CD14-positive monocyte (primary cell): Measurements from ENCODE around the gene MSI2. TPM values are rescaled to one million over a fixed set of nuclear protein-coding genes. Genes with fewer than 3 reads are reported as not detected.

ENCODE experiments used
- DNase-seq, 3 donors: peaks; one replicate each; pipeline ENCODE4 v3.0.0-alpha.2; 2011 to 2022
- H2AFZ ChIP-seq: 2 replicates; pipeline ENCODE4 v1.6.0; 2012; ENCODE audit warnings: mild to moderate bottlenecking, low read depth, low read length, inconsistent platforms; ENCODE audit not compliant: insufficient read depth, poor library complexity, severe bottlenecking
- H3K27ac ChIP-seq, 2 donors: 1 replicate in 1 of 2; 2 replicates in 1 of 2; pipeline ENCODE4 v1.5.1; 2012 to 2013; ENCODE audit warnings: low read length in 2 of 2, control low read depth in 1 of 2, inconsistent platforms in 1 of 2, low read depth in 1 of 2, mild to moderate bottlenecking in 1 of 2
- H3K27me3 ChIP-seq, 2 donors: one replicate each; pipeline versions ENCODE4 v1.6.0 to v1.6.1; 2011 to 2013; ENCODE audit warnings: low read length in 2 of 2; ENCODE audit not compliant: control insufficient read depth in 2 of 2, insufficient read depth in 2 of 2
- H3K36me3 ChIP-seq, 2 donors: replicated peaks in 1 of 2; 1 replicate in 1 of 2; 2 replicates in 1 of 2; pipeline versions ENCODE4 v1.5.1 to v1.6.1; 2012 to 2013; ENCODE audit warnings: low read length in 2 of 2, control low read depth in 1 of 2, inconsistent platforms in 1 of 2, mild to moderate bottlenecking in 1 of 2; ENCODE audit not compliant: insufficient read depth in 2 of 2, control insufficient read depth in 1 of 2
- H3K4me1 ChIP-seq, 2 donors: 1 replicate in 1 of 2; 2 replicates in 1 of 2; pipeline versions ENCODE4 v1.5.1 to v1.6.1; 2012 to 2013; ENCODE audit warnings: low read length in 2 of 2, control low read depth in 1 of 2, inconsistent platforms in 1 of 2, mild to moderate bottlenecking in 1 of 2, moderate library complexity in 1 of 2; ENCODE audit not compliant: insufficient read depth in 2 of 2, control insufficient read depth in 1 of 2
- H3K4me2 ChIP-seq: replicated peaks from 2 replicates; pipeline ENCODE3; 2012; ENCODE audit warnings: low read length, moderate library complexity, mild to moderate bottlenecking; ENCODE audit not compliant: poor library complexity, severe bottlenecking; ENCODE audit errors: extremely low read depth
- H3K4me3 ChIP-seq, 3 experiments: fragments of 200-600 bp in 1 of 3; sonication (generic) in 1 of 3; replicated peaks in 1 of 3; 1 replicate in 2 of 3; 2 replicates in 1 of 3; pipeline ENCODE4 v1.5.1; 2011 to 2013; ENCODE audit warnings: low read length in 3 of 3, mild to moderate bottlenecking in 3 of 3, control low read depth in 2 of 3, low read depth in 2 of 3, inconsistent platforms in 1 of 3, moderate library complexity in 1 of 3
- H3K79me2 ChIP-seq: 2 replicates; pipeline ENCODE4 v1.6.0; 2012; ENCODE audit warnings: mild to moderate bottlenecking, control low read depth, inconsistent platforms, low read length, moderate library complexity; ENCODE audit not compliant: insufficient read depth
- H3K9ac ChIP-seq: 2 replicates; pipeline ENCODE4 v1.6.0; 2017; ENCODE audit warnings: low read length, mild to moderate bottlenecking; ENCODE audit not compliant: insufficient read depth, poor library complexity, severe bottlenecking
- H3K9me3 ChIP-seq, 2 donors: replicated peaks in 1 of 2; 1 replicate in 1 of 2; 2 replicates in 1 of 2; pipeline versions ENCODE4 v1.5.1 to v1.6.1; 2012 to 2013; ENCODE audit warnings: low read length in 2 of 2, control low read depth in 1 of 2; ENCODE audit not compliant: control insufficient read depth in 1 of 2, insufficient read depth in 1 of 2
- H4K20me1 ChIP-seq: 2 replicates; pipeline ENCODE4 v1.6.0; 2012; ENCODE audit warnings: mild to moderate bottlenecking, low read length, control low read depth, moderate library complexity; ENCODE audit not compliant: insufficient read depth
- H3K27ac Mint-ChIP-seq, 7 donors: one replicate each; pipeline ENCODE4 v1.8.0; 2020; ENCODE audit warnings: mild to moderate bottlenecking in 7 of 7, mixed read lengths in 7 of 7, moderate library complexity in 6 of 7, inconsistent platforms in 2 of 7
- H3K27me3 Mint-ChIP-seq, 3 donors: one replicate each; pipeline ENCODE4 v1.8.0; 2021 to 2022; ENCODE audit warnings: low read depth in 3 of 3, mild to moderate bottlenecking in 3 of 3, mixed read lengths in 3 of 3, moderate library complexity in 3 of 3, inconsistent platforms in 1 of 3
- H3K36me3 Mint-ChIP-seq, 2 donors: one replicate each; pipeline ENCODE4 v1.8.0; 2020; ENCODE audit warnings: mixed read lengths in 2 of 2, inconsistent platforms in 1 of 2, mild to moderate bottlenecking in 1 of 2
- H3K4me1 Mint-ChIP-seq: one replicate; pipeline ENCODE4 v1.8.0; 2020; ENCODE audit warnings: mild to moderate bottlenecking, mixed read lengths
- H3K4me3 Mint-ChIP-seq, 2 donors: one replicate each; pipeline ENCODE4 v1.8.0; 2020; ENCODE audit warnings: mild to moderate bottlenecking in 2 of 2, mixed read lengths in 2 of 2, moderate library complexity in 1 of 2
- H3K9me3 Mint-ChIP-seq, 7 donors: one replicate each; pipeline ENCODE4 v1.8.0; 2020 to 2022; ENCODE audit warnings: mixed read lengths in 7 of 7, mild to moderate bottlenecking in 6 of 7, moderate library complexity in 6 of 7, inconsistent platforms in 2 of 7
- WGBS: methylation state at CpG from one replicate; pipeline ENCODE4 v1.1.5; 2013; ENCODE audit warnings: missing lambda C conversion rate; ENCODE audit not compliant: insufficient coverage; 5-methylcytosine and 5-hydroxymethylcytosine counted together
- intact Hi-C, 2 donors: fragments of 100-400 bp; cut with micrococcal nuclease; formaldehyde crosslinking; loops; one replicate each; pipeline versions ENCODE4 v1.15.0 to v1.15.1; 2023
- polyA plus RNA-seq, 3 donors: library from polyadenylated mRNA; depleted of rRNA in 1 of 3; unstranded in 2 of 3; stranded (reverse) in 1 of 3; fragments of 300-500 nt in 2 of 3; fragments of >200 nt in 1 of 3; fragmentation: Illumina TruSeq in 2 of 3; gene quantifications; 1 replicate in 2 of 3; 2 replicates in 1 of 3; pipeline ENCODE4 v1.2.3, GENCODE V29; 2012 to 2021
- TF ChIP-seq, protein P1 (sequence below): fragments of 200-600 bp; IDR thresholded peaks from one replicate; pipeline ENCODE4 v1.8.0; 2022; ENCODE audit warnings: antibody characterized with exemption, mild to moderate bottlenecking

The MSI2 gene
- polyA plus RNA-seq, 3 donors = 0.20 to 6.6 (median 0.37) TPM

DNA sequence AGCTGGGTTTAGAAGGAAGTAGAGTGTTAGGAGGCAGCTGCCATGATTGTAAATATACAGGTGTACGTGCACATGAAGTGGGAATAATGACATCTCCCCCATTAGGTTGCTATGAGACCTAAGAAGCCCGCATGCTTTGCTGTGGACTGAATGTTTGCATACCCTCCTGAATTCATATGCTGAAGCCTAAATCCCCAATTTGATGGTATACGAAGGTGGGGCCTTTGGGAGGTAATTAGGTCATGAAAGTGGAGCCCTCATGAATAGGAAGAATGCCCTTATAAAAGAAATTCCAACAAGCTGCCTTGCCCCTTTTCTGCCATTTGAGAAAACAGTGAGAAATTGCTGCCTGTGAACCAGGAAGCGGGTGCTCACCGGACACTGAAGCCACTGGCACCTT lies 444.8 kb downstream of the MSI2 start:
- no peak overlapping the region for H3K27ac ChIP-seq
- H3K9me3 ChIP-seq = peaks cover 0 to 1% of the 10 kb centered on the region in 2 donors
- Mint-ChIP-seq H3K27ac (no peak overlapping the region), H3K4me1 (no peaks in the 10 kb centered on the region), H3K36me3 (no peaks in the 10 kb centered on the region), H3K4me3 (no peak overlapping the region), H3K9me3 (peaks cover 0 to 4% (median under 1%) of the 10 kb centered on the region in 7 donors), H3K27me3 (peaks cover 0 to 5% (median 0%) of the 10 kb centered on the region in 3 donors)
- no peaks in the 10 kb centered on the region for H3K36me3 ChIP-seq
- peaks cover 0 to 8% of the 10 kb centered on the region in 2 donors for H3K4me1 ChIP-seq
- no peaks in the 10 kb centered on the region for H4K20me1 ChIP-seq
- no peaks in the 10 kb centered on the region for H3K79me2 ChIP-seq
- no peak for DNase-seq
- no peak overlapping the region for H3K9ac ChIP-seq
- TF ChIP-seq, protein P1, sequence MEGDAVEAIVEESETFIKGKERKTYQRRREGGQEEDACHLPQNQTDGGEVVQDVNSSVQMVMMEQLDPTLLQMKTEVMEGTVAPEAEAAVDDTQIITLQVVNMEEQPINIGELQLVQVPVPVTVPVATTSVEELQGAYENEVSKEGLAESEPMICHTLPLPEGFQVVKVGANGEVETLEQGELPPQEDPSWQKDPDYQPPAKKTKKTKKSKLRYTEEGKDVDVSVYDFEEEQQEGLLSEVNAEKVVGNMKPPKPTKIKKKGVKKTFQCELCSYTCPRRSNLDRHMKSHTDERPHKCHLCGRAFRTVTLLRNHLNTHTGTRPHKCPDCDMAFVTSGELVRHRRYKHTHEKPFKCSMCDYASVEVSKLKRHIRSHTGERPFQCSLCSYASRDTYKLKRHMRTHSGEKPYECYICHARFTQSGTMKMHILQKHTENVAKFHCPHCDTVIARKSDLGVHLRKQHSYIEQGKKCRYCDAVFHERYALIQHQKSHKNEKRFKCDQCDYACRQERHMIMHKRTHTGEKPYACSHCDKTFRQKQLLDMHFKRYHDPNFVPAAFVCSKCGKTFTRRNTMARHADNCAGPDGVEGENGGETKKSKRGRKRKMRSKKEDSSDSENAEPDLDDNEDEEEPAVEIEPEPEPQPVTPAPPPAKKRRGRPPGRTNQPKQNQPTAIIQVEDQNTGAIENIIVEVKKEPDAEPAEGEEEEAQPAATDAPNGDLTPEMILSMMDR = no peak
- intact Hi-C loops = no loop called here
- 100% methylated on average over 2 of the region's 5 CpGs for WGBS
- H2AFZ ChIP-seq = no peak overlapping the region
- H3K4me3 ChIP-seq = no peak overlapping the region
- no peaks in the 10 kb centered on the region for H3K27me3 ChIP-seq
- H3K4me2 ChIP-seq = no peak overlapping the region

DNA sequence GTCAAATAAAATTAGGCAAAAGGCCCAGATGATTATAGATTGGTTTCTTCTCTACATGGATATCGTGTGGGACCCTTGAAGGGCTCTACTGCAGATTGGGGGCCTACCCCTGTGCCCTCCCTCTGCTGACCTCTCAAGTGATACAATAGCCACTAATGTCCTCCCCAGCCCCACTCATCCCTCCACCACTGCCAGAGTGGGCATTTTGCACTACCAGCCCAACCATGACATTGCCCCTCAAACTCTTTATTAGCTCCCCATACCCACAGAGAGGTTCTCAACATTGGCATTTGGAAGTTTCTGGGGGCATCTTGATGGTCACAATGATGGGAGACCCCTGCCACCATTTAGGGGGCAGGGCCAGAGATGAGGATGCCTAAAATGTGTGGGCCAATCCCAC lies 446.9 kb downstream of the MSI2 start:
- Histone ChIP-seq H3K4me3 (no peak overlapping the region), H3K27me3 (no peaks in the 10 kb centered on the region), H3K27ac (no peak overlapping the region), H3K79me2 (no peaks in the 10 kb centered on the region), H4K20me1 (no peaks in the 10 kb centered on the region), H3K9me3 (no peaks in the 10 kb centered on the region), H3K9ac (no peak overlapping the region), H3K36me3 (no peaks in the 10 kb centered on the region), H2AFZ (no peak overlapping the region), H3K4me1 (peaks cover 0 to 4% of the 10 kb centered on the region in 2 donors), H3K4me2 (no peak overlapping the region)
- no peak overlapping the region for H3K27ac Mint-ChIP-seq
- no peaks in the 10 kb centered on the region for H3K36me3 Mint-ChIP-seq
- intact Hi-C loops = no loop called here
- WGBS = no CpG with 5 or more reads among the region's 1 CpG
- TF ChIP-seq, protein P1 = no peak
- no peaks in the 10 kb centered on the region for H3K9me3 Mint-ChIP-seq
- DNase-seq = no peak
- no peak overlapping the region for H3K4me3 Mint-ChIP-seq
- H3K4me1 Mint-ChIP-seq = no peaks in the 10 kb centered on the region
- H3K27me3 Mint-ChIP-seq = peaks cover 2 to 6% (median 2%) of the 10 kb centered on the region in 3 donors
